ENCODE results near the gene MAPKAP1.

Gene MAPKAP1

DNA sequence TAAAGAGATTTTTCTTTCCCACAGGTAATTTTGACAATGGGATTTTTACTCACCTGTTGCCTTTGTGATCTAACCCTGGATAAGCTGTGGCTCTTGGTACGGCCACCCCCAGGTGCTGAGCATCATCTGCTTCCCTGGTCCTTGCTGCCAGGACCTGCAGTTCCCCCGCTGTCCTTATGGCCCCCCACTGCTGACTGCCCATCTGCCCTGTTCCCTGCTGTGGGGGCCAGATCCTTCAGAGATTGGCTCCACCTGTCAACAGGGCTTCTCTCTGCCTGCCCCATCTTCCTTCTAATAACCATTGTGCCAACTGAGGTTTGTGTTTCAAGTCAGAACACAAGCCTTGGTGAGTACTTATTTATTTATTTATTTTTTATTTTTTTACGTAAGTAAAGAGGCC lies 183.3 kb downstream of the MAPKAP1 start:
- no peak for DNase-seq (ENCODE audit: low spot score)
- TF ChIP-seq, protein P1, sequence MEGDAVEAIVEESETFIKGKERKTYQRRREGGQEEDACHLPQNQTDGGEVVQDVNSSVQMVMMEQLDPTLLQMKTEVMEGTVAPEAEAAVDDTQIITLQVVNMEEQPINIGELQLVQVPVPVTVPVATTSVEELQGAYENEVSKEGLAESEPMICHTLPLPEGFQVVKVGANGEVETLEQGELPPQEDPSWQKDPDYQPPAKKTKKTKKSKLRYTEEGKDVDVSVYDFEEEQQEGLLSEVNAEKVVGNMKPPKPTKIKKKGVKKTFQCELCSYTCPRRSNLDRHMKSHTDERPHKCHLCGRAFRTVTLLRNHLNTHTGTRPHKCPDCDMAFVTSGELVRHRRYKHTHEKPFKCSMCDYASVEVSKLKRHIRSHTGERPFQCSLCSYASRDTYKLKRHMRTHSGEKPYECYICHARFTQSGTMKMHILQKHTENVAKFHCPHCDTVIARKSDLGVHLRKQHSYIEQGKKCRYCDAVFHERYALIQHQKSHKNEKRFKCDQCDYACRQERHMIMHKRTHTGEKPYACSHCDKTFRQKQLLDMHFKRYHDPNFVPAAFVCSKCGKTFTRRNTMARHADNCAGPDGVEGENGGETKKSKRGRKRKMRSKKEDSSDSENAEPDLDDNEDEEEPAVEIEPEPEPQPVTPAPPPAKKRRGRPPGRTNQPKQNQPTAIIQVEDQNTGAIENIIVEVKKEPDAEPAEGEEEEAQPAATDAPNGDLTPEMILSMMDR (IDR thresholded peaks at IDR 0.05; ENCODE audit: borderline replicate concordance, control extremely low read depth, extremely low read depth, insufficient read depth, missing control alignments), result no peak
- in situ Hi-C loops (cut with MboI; ENCODE audit: low sequenced_read_pairs, unreplicated experiment), result no loop called here

DNA sequence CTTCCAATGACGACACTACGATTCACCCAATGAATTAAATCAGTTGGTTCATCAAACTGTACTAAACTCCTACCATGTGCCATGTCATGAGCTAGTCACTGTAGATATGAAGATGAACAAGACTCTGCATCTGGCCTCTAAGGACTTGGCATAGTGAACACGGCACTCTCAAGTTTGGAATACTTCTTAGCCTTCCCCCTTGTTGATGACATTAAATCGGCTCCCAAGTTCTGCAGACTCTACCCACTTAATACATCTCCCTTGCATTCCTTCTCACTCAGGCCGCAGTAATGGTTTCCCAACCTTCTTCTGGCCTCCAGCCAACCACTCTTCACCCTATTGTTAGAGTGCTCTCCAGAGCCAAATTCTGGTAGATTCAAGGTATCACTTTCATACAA lies 184.7 kb downstream of the MAPKAP1 start:
- in situ Hi-C loops (cut with MboI; ENCODE audit: low sequenced_read_pairs, unreplicated experiment), result no loop called here
- TF ChIP-seq, protein P1 (IDR thresholded peaks at IDR 0.05; ENCODE audit: borderline replicate concordance, control extremely low read depth, extremely low read depth, insufficient read depth, missing control alignments), result no peak
- DNase-seq (ENCODE audit: low spot score), result no peak

DNA sequence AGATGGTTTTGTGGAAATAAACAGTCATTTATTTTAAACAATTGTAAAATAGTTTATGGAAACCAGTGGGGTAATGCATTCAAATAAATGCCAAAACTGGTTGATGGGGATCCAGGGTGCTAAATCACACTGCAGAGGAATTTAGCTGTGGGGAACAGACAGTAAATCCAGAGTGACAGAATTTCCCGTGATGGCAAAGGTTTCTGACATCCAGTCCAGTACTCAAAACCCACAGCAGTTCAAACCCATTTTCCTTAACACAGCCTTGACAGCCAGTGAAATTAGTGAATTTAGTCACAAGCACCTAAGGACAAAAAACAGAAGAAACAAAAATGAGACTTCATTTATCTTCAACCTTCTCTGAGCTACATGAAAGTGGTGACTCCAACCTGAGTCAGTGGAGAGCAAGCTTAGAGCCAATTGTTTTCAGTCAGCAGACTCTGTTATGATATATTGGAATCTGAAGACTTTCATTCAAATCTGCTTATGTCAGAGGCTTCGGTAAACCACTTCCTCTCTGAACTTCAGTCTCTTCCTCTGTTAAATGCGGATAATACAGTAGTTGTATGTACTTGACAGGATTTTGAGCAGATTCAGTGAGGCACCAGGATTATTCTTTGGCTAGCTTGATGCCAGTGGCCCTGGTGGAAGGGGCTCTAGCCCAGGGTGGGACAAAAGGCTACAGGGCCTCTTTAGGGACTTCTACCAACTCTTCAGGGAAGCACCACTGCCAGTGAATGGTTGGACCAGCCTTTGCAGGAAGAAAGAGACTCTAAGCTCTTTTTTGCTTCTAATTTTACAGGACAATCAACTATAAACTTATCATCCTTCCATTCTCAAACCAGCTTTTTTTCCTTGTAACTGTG lies 185.3 kb downstream of the MAPKAP1 start:
- in situ Hi-C loops (cut with MboI; ENCODE audit: low sequenced_read_pairs, unreplicated experiment), result no loop called here
- no peak for DNase-seq (ENCODE audit: low spot score)
- TF ChIP-seq, protein P1 (IDR thresholded peaks at IDR 0.05; ENCODE audit: borderline replicate concordance, control extremely low read depth, extremely low read depth, insufficient read depth, missing control alignments), result no peak

DNA sequence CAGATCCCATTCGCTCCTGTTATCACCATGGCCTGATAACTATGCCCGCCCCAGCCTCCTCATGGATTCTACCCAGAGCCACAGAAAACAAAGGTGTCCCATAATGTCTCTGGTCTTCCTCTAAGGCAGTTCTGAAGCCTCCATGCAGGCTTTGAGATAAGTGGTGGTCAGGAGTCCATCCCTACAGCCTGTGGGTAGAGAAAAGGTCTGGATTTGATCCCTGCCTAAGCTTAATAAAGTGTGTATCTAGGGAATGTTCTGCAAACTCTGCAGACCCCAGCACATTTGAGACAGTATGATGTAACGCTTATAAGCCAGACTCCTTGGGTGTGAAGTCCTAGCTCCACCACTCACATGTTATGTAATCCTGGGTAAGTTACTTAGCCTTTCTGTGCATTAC lies 187.3 kb downstream of the MAPKAP1 start:
- DNase-seq (ENCODE audit: low spot score), result no peak
- in situ Hi-C loops (cut with MboI; ENCODE audit: low sequenced_read_pairs, unreplicated experiment), result no loop called here
- TF ChIP-seq, protein P1 (IDR thresholded peaks at IDR 0.05; ENCODE audit: borderline replicate concordance, control extremely low read depth, extremely low read depth, insufficient read depth, missing control alignments), result no peak

DNA sequence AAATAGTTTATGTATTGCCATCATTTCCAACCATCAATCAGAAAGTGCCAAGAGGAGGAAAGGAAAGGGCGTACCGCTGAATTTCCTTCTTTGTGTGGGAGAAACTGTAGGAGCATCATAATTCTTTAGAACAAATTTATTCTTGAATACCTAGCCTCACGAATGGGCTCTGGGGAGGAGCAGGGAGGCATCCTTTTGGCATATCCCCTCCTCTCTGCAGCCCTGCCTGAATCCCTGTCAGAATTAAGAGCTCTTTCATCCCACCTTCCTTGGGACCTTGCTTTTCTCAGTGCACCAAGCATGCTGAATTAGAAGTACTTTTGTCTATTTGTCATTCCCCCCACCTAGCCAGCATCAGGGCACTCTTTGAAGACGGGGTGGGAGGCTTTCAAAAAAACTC lies 189.4 kb downstream of the MAPKAP1 start:
- TF ChIP-seq, protein P1 (IDR thresholded peaks at IDR 0.05; ENCODE audit: borderline replicate concordance, control extremely low read depth, extremely low read depth, insufficient read depth, missing control alignments), result no peak
- in situ Hi-C loops (cut with MboI; ENCODE audit: low sequenced_read_pairs, unreplicated experiment), result no loop called here
- DNase-seq (ENCODE audit: low spot score), result no peak

DNA sequence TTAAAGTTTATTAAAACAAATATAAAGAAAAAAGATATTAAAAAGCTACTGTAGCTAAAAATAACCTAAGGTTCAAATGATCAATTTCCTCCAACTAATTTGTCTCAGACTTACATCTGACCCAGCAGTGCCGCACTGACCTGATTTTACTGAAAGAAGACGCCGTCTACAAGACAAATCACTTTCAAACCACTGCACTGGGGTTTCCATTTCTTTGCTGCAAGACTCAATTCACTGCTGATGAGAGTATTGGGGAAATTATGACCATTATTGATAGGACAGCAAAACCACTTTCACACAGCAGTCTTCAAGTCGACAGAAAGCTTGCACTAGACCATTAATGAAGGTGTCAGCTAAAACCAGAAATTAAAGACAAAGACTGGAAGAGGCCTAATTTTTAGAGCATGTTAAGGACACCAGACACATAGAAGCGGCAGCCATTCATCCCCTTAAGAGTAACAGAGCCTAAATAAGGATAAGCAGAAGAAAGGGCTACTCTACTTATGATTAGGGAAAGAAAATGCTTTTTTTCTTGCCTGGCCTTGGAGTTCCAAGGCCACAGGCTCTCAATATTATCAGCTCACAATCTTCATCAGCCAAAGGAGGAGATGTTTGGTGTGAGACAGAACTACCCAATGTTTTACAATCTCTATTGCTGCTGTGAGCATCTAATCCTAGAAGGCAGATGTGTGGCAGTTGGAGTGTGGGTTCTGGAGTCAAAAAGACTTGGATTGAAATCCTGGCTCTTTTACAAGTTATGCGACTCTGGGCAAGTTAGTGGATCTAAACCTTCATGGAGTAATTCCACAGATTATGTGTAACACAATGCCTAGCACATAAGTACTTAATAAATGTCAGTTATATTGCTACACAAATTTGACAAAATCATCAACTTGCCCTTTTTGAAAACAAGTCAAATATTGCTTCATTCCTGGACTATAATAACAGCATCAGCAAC lies 190.7 kb downstream of the MAPKAP1 start:
- DNase-seq (ENCODE audit: low spot score), result no peak
- in situ Hi-C loops (cut with MboI; ENCODE audit: low sequenced_read_pairs, unreplicated experiment), result no loop called here
- TF ChIP-seq, protein P1 (IDR thresholded peaks at IDR 0.05; ENCODE audit: borderline replicate concordance, control extremely low read depth, extremely low read depth, insufficient read depth, missing control alignments), result no peak
